Peyer's patch (tissue), 4 donors: Measurements from ENCODE around the gene TIMM17A.

Source experiments
- POLR2A ChIP-seq, 2 donors: fragments of 450-650 bp; IDR thresholded peaks; one replicate each; pipeline ENCODE4 v1.5.1; 2017; ENCODE audit warnings: antibody characterized with exemption in 2 of 2, mild to moderate bottlenecking in 2 of 2, moderate library complexity in 2 of 2
- TF ChIP-seq, protein P1 (sequence below), 6 experiments: fragments of 450-650 bp in 4 of 6; fragments of 200-600 bp in 2 of 6; sonication (generic) in 1 of 6; IDR thresholded peaks; one replicate each; pipeline ENCODE4 v1.5.1; 2017 to 2019; ENCODE audit warnings: antibody characterized with exemption in 6 of 6, mild to moderate bottlenecking in 3 of 6, moderate library complexity in 1 of 6

DNA sequence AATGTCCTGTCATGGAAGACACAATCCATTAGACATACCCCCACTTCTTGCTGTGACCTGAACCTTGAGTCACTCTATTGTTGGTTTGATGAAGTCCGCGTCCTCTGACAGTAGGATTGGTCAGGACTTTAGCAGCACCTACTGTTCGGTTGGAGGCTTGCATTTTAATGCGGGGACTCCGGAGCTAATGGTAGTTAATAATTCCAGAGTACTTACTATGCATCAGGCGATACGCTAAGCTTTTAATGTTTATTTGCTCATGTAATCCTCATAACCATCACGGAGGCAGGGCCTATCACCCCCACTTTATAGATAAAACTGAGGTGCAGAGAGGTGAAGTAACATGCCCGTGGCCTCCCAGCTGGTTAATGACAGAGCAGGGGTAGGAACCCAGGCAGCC, 47.2 kb downstream of the TIMM17A start:
- TF ChIP-seq, protein P1, sequence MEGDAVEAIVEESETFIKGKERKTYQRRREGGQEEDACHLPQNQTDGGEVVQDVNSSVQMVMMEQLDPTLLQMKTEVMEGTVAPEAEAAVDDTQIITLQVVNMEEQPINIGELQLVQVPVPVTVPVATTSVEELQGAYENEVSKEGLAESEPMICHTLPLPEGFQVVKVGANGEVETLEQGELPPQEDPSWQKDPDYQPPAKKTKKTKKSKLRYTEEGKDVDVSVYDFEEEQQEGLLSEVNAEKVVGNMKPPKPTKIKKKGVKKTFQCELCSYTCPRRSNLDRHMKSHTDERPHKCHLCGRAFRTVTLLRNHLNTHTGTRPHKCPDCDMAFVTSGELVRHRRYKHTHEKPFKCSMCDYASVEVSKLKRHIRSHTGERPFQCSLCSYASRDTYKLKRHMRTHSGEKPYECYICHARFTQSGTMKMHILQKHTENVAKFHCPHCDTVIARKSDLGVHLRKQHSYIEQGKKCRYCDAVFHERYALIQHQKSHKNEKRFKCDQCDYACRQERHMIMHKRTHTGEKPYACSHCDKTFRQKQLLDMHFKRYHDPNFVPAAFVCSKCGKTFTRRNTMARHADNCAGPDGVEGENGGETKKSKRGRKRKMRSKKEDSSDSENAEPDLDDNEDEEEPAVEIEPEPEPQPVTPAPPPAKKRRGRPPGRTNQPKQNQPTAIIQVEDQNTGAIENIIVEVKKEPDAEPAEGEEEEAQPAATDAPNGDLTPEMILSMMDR (IDR thresholded peaks at IDR 0.05): no peak
- TF ChIP-seq POLR2A (IDR thresholded peaks at IDR 0.05): no peak
